CD4-positive, alpha-beta T cell (primary cell): ENCODE results near the gene GRIN1. TPM values are rescaled to one million over a fixed set of nuclear protein-coding genes. Genes with fewer than 3 reads are reported as not detected.

Experiments
- ATAC-seq: fragments of 200-7000 bp; cut with Tn5 transposase; one replicate; pipeline ENCODE4 v1.10.0; 2022; ENCODE audit warnings: mild to moderate bottlenecking; ENCODE audit not compliant: poor library complexity
- CTCF ChIA-PET: fragments of 350-600 bp; sonication (Branson Sonifier 250); formaldehyde crosslinking; loops from one replicate; lab custom pipeline; 2021; ENCODE audit warnings: antibody characterized with exemption, inconsistent platforms; lab: Charles Lee
- POLR2A ChIA-PET: fragments of 350-600 bp; sonication (Branson Sonifier 250); formaldehyde crosslinking; loops from one replicate; lab custom pipeline; 2021; ENCODE audit warnings: antibody characterized with exemption, inconsistent platforms; lab: Charles Lee
- DNase-seq, 14 experiments: peaks; one replicate each; pipeline ENCODE4 v3.0.0-alpha.2; 2013 to 2020; ENCODE audit warnings: mixed read lengths in 2 of 14
- H3K27ac ChIP-seq, 2 donors: one replicate each; pipeline versions ENCODE4 v1.5.1 to v1.7.0; 2013; ENCODE audit warnings: low read length in 2 of 2, low read depth in 1 of 2, mild to moderate bottlenecking in 1 of 2
- H3K27me3 ChIP-seq, 2 experiments: 1 replicate in 1 of 2; 2 replicates in 1 of 2; pipeline versions ENCODE4 v1.6.1 to v1.7.0; 2013; ENCODE audit warnings: low read length in 2 of 2, control low read depth in 1 of 2, mild to moderate bottlenecking in 1 of 2, moderate library complexity in 1 of 2; ENCODE audit not compliant: insufficient read depth in 2 of 2, control insufficient read depth in 1 of 2
- H3K36me3 ChIP-seq: one replicate; pipeline ENCODE4 v1.6.1; 2013; ENCODE audit warnings: low read length, control low read depth; ENCODE audit not compliant: insufficient read depth
- H3K4me1 ChIP-seq: one replicate; pipeline ENCODE4 v1.6.1; 2013; ENCODE audit warnings: low read length, control low read depth; ENCODE audit not compliant: insufficient read depth
- H3K4me3 ChIP-seq: one replicate; pipeline ENCODE4 v1.5.1; 2013; ENCODE audit warnings: mild to moderate bottlenecking, low read length, moderate library complexity
- H3K9me3 ChIP-seq, 2 experiments: 1 replicate in 1 of 2; 2 replicates in 1 of 2; pipeline versions ENCODE4 v1.6.1 to v1.7.0; 2013; ENCODE audit warnings: low read length in 2 of 2, mild to moderate bottlenecking in 2 of 2, control low read depth in 1 of 2, moderate library complexity in 1 of 2; ENCODE audit not compliant: control insufficient read depth in 1 of 2, insufficient read depth in 1 of 2
- H3K27ac Mint-ChIP-seq: one replicate; pipeline ENCODE4 v1.8.0; 2020; ENCODE audit warnings: mixed read lengths
- H3K27me3 Mint-ChIP-seq: one replicate; pipeline ENCODE4 v1.8.0; 2021; ENCODE audit warnings: mixed read lengths
- H3K36me3 Mint-ChIP-seq: one replicate; pipeline ENCODE4 v1.8.0; 2021; ENCODE audit warnings: low read depth, mixed read lengths
- H3K4me1 Mint-ChIP-seq: one replicate; pipeline ENCODE4 v1.8.0; 2021; ENCODE audit warnings: low read depth, mixed read lengths
- H3K4me3 Mint-ChIP-seq: one replicate; pipeline ENCODE4 v1.8.0; 2020; ENCODE audit warnings: mild to moderate bottlenecking, mixed read lengths
- H3K9me3 Mint-ChIP-seq: one replicate; pipeline ENCODE4 v1.8.0; 2020; ENCODE audit warnings: mixed read lengths
- intact Hi-C, 2 experiments: fragments of 100-400 bp; cut with DNase I in 1 of 2; cut with micrococcal nuclease in 1 of 2; formaldehyde crosslinking; loops; one replicate each; pipeline versions ENCODE4 v1.15.1 to v1.9.0; 2023 to 2025; cut with DNase I, micrococcal nuclease
- total RNA-seq, 174 experiments: library from RNA in 2 of 174; stranded (reverse) in 2 of 174; gene quantifications; one replicate each; pipeline ENCODE4 v1.2.3 and lab custom pipeline; 2021 to 2026
- TF ChIP-seq, protein P1 (sequence below): fragments of 200-600 bp; IDR thresholded peaks from one replicate; pipeline ENCODE4 v1.8.0; 2022; ENCODE audit warnings: antibody characterized with exemption, mild to moderate bottlenecking

The GRIN1 gene
- total RNA-seq, 2 experiments from 2014 or later: not detected

DNA sequence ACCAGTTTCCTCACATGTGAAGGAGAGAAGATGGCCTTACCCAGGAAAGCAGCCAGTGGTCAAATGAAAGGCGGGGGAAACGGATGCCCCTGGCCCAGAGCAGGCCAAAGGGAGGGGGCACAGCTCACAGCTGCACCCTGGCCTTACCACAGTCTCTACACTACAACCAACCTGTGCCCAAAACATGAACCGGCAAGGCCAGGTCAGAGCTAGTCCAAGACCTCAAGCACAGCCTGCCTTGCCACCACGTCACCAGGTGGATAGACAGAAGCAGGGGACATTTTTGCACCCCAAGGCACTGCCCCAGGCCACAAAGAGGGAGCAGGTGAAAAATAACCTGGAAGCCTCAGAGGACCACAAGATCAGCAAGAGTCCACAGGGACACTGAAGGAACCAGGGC, 4.5 kb downstream of the GRIN1 start:
- no peak overlapping the region for H3K27ac Mint-ChIP-seq
- H3K4me1 Mint-ChIP-seq: peaks cover 5% of the 10 kb centered on the region
- ATAC-seq: no peak
- H3K9me3 ChIP-seq: peaks cover 0 to 27% of the 10 kb centered on the region in 2 experiments
- H3K4me1 ChIP-seq: peaks cover 5% of the 10 kb centered on the region
- intact Hi-C loops: no loop called here
- no peaks in the 10 kb centered on the region for H3K36me3 ChIP-seq
- POLR2A ChIA-PET: no interaction called here
- H3K4me3 ChIP-seq: no peak overlapping the region
- H3K9me3 Mint-ChIP-seq: no peaks in the 10 kb centered on the region
- no peak overlapping the region for H3K4me3 Mint-ChIP-seq
- CTCF ChIA-PET: no interaction called here
- peaks cover 46 to 56% of the 10 kb centered on the region in 2 experiments for H3K27me3 ChIP-seq
- H3K36me3 Mint-ChIP-seq: no peaks in the 10 kb centered on the region
- TF ChIP-seq, protein P1, sequence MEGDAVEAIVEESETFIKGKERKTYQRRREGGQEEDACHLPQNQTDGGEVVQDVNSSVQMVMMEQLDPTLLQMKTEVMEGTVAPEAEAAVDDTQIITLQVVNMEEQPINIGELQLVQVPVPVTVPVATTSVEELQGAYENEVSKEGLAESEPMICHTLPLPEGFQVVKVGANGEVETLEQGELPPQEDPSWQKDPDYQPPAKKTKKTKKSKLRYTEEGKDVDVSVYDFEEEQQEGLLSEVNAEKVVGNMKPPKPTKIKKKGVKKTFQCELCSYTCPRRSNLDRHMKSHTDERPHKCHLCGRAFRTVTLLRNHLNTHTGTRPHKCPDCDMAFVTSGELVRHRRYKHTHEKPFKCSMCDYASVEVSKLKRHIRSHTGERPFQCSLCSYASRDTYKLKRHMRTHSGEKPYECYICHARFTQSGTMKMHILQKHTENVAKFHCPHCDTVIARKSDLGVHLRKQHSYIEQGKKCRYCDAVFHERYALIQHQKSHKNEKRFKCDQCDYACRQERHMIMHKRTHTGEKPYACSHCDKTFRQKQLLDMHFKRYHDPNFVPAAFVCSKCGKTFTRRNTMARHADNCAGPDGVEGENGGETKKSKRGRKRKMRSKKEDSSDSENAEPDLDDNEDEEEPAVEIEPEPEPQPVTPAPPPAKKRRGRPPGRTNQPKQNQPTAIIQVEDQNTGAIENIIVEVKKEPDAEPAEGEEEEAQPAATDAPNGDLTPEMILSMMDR: no peak
- DNase-seq: no peak
- peaks cover 50% of the 10 kb centered on the region for H3K27me3 Mint-ChIP-seq
- H3K27ac ChIP-seq: no peak overlapping the region

DNA sequence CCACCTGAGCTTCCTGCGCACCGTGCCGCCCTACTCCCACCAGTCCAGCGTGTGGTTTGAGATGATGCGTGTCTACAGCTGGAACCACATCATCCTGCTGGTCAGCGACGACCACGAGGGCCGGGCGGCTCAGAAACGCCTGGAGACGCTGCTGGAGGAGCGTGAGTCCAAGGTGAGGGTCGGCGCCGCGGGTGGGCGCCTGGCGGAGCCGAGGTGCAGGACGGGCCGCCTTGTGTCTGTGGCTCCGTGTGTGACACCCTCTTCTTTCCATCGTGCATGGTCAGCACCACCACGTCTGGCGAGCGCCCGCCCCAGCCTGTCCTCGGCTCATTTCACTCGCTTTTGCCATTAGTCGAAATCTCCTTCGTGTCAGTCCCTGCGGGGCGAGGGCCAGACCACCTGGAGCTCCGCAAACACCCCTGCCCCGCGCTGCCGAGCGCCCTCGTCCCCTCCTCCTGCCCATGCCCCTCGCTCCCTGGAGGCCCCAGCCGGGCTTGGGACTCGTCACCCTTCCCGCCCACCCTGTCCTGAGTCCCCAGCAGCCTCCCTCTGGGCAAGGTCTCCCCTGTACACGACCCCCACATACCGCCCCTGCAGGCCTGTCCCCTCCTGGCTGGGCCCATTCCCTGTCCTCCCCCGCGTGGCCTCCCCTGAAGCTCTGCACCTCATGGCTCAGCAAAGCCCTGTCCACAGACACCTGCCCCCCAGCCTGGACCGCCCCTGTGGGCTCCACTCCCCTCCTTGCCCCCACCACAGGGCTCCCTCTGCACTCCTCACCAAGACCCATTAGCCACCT, 7.0 kb downstream of the GRIN1 start:
- Histone ChIP-seq H3K4me1 (no peaks in the 10 kb centered on the region), H3K4me3 (no peak overlapping the region), H3K9me3 (peaks cover 0 to 22% of the 10 kb centered on the region in 2 experiments), H3K36me3 (no peaks in the 10 kb centered on the region), H3K27me3 (peaks cover 28 to 34% of the 10 kb centered on the region in 2 experiments), H3K27ac (no peak overlapping the region)
- POLR2A ChIA-PET: no interaction called here
- TF ChIP-seq, protein P1: no peak
- DNase-seq (no peak), ATAC-seq (no peak)
- Mint-ChIP-seq H3K27me3 (peaks cover 30% of the 10 kb centered on the region), H3K4me1 (peaks cover 5% of the 10 kb centered on the region), H3K27ac (no peak overlapping the region), H3K36me3 (no peaks in the 10 kb centered on the region), H3K4me3 (no peak overlapping the region), H3K9me3 (no peaks in the 10 kb centered on the region)
- intact Hi-C loops: no loop called here
- CTCF ChIA-PET: no interaction called here

DNA sequence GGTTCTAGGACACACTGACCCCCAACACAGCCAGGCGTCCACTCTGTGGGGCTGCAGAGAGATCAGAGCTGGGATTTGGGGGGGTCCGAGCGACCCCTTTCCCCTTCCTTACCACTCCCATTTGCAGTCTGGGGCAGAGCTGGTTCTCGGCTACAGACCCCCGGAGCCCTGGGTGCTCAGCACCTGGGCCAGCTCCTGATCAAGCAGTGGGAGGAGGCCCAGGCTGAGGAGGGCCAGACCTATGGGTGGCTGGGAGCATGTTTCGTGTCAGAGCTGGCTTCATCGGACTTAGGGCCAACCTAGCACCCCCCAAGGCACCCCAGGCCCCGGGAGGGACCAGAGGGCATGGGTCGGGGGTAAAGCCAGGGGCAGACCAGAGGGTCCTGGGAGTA, 7.6 kb downstream of the GRIN1 start:
- H3K4me3 Mint-ChIP-seq: no peak overlapping the region
- TF ChIP-seq, protein P1: no peak
- no peaks in the 10 kb centered on the region for H3K9me3 Mint-ChIP-seq
- Histone ChIP-seq H3K27ac (no peak overlapping the region), H3K4me3 (no peak overlapping the region), H3K27me3 (peaks cover 23 to 28% of the 10 kb centered on the region in 2 experiments), H3K36me3 (no peaks in the 10 kb centered on the region), H3K4me1 (peaks cover 4% of the 10 kb centered on the region), H3K9me3 (peaks cover 0 to 22% of the 10 kb centered on the region in 2 experiments)
- intact Hi-C loops: no loop called here
- DNase-seq (no peak), ATAC-seq (no peak)
- POLR2A ChIA-PET: no interaction called here
- H3K27ac Mint-ChIP-seq: no peak overlapping the region
- H3K27me3 Mint-ChIP-seq: peaks cover 24% of the 10 kb centered on the region
- peaks cover 5% of the 10 kb centered on the region for H3K4me1 Mint-ChIP-seq
- CTCF ChIA-PET: interaction anchor here (0.6 kb wide), 1 partner anchor 90 kb away, joined by 3 read pairs; no protein-coding TSS in a partner anchor
- no peaks in the 10 kb centered on the region for H3K36me3 Mint-ChIP-seq
